Lower leg skin (tissue), 4 donors: Measurements from ENCODE around the gene OSBPL3. TPM values are rescaled to one million over a fixed set of nuclear protein-coding genes. Genes with fewer than 3 reads are reported as not detected.

Experiments used
- DNase-seq, 2 donors: peaks; one replicate each; pipeline ENCODE4 v3.0.0-alpha.2; 2019; ENCODE audit warnings: low spot score in 2 of 2
- H3K4me3 ChIP-seq: fragments of 200-600 bp; sonication (generic); 2 replicates; pipeline ENCODE4 v1.5.1; 2017; ENCODE audit warnings: mild to moderate bottlenecking, low read depth; ENCODE audit not compliant: poor library complexity, severe bottlenecking
- POLR2A ChIP-seq, 2 donors: fragments of 450-650 bp; IDR thresholded peaks; one replicate each; pipeline ENCODE4 v1.6.1; 2016 to 2017; ENCODE audit warnings: antibody characterized with exemption in 2 of 2, mild to moderate bottlenecking in 1 of 2, moderate library complexity in 1 of 2
- WGBS, 2 donors: methylation state at CpG; one replicate each; pipeline ENCODE4 v1.1.5; 2018; 5-methylcytosine and 5-hydroxymethylcytosine counted together
- intact Hi-C: fragments of 100-400 bp; cut with DNase I; formaldehyde crosslinking; loops from one replicate; pipeline ENCODE4 v1.15.0; 2023; ENCODE audit warnings: low total_unique reads
- total RNA-seq, 4 donors: library from RNA; depleted of rRNA; stranded (reverse); fragments of >200 nt; gene quantifications; one replicate each; pipeline ENCODE4 v1.1.0, GENCODE V29; 2016
- TF ChIP-seq, protein P1 (sequence below), 3 donors: fragments of 450-650 bp; IDR thresholded peaks; one replicate each; pipeline ENCODE4 v1.5.1; 2016; ENCODE audit warnings: antibody characterized with exemption in 3 of 3, mild to moderate bottlenecking in 3 of 3, moderate library complexity in 2 of 3

OSBPL3 gene
- total RNA-seq, 4 donors from 2014 or later = 21.9 to 40.3 (median 23.7) TPM

DNA sequence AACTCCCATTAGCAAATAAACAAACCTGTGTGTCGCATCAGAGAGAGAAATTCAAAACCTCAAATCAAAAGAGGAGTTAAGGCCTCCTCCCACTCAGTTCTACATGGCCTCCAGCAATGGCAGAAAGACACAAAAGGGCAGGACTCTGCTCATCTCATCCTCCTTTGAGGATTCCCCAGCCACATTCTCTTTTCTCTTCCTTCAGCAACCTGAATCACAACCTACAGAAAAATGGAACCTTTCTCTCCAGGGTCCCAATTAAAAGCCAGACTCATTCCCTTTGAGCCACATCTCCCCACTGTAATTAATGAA, 7.9 kb downstream of the OSBPL3 start:
- DNase-seq = no peak
- H3K4me3 ChIP-seq = no peak overlapping the region
- 60 to 75% methylated on average over 1 of the region's 1 CpG for WGBS, 2 donors
- TF ChIP-seq, protein P1, sequence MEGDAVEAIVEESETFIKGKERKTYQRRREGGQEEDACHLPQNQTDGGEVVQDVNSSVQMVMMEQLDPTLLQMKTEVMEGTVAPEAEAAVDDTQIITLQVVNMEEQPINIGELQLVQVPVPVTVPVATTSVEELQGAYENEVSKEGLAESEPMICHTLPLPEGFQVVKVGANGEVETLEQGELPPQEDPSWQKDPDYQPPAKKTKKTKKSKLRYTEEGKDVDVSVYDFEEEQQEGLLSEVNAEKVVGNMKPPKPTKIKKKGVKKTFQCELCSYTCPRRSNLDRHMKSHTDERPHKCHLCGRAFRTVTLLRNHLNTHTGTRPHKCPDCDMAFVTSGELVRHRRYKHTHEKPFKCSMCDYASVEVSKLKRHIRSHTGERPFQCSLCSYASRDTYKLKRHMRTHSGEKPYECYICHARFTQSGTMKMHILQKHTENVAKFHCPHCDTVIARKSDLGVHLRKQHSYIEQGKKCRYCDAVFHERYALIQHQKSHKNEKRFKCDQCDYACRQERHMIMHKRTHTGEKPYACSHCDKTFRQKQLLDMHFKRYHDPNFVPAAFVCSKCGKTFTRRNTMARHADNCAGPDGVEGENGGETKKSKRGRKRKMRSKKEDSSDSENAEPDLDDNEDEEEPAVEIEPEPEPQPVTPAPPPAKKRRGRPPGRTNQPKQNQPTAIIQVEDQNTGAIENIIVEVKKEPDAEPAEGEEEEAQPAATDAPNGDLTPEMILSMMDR (IDR thresholded peaks at IDR 0.05) = no peak
- TF ChIP-seq POLR2A (IDR thresholded peaks at IDR 0.05) = no peak
- intact Hi-C loops = no loop called here

- H3K4me3 ChIP-seq = no peak overlapping the region
- no peak for DNase-seq
- TF ChIP-seq, protein P1 (IDR thresholded peaks at IDR 0.05) = no peak
- TF ChIP-seq POLR2A (IDR thresholded peaks at IDR 0.05) = no peak
- intact Hi-C loops = no loop called here
- 47 to 50% methylated on average over 7 to 9 of the region's 9 CpGs for WGBS, 2 donors
These were observed 8.4 kb downstream of the OSBPL3 start for GRCh38 chr7:24971333-24972165.

GRCh38 chr7:24970676-24971075, 9.3 kb downstream of the OSBPL3 start:
- no peak for DNase-seq
- TF ChIP-seq POLR2A (IDR thresholded peaks at IDR 0.05) = no peak
- TF ChIP-seq, protein P1 (IDR thresholded peaks at IDR 0.05) = no peak
- WGBS, 2 donors = 37 to 56% methylated on average over 4 of the region's 4 CpGs
- intact Hi-C loops = no loop called here
- H3K4me3 ChIP-seq = no peak overlapping the region

DNA sequence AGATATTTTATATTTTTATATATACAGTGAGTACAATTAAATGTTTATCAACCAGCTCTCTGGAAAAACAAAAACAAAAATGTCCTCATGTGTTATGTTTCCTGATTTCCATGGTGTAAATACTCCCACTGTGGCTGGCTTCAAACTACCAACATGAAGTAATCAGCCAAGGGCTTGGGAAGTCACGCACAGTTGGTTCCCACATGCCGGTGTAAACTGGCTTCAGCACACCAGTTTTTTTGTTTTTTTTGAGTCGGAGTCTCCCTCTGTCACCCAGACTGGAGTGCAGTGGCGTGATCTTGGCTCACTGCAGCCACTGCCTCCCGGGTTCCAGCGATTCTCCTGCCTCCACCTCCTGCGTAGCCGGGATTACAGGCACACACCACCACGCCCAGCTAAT, 11.8 kb downstream of the OSBPL3 start:
- TF ChIP-seq POLR2A (IDR thresholded peaks at IDR 0.05) = no peak
- TF ChIP-seq, protein P1 (IDR thresholded peaks at IDR 0.05) = no peak
- intact Hi-C loops = no loop called here
- H3K4me3 ChIP-seq = no peak overlapping the region
- WGBS, 2 donors = 49 to 62% methylated on average over 9 of the region's 9 CpGs
- no peak for DNase-seq

DNA sequence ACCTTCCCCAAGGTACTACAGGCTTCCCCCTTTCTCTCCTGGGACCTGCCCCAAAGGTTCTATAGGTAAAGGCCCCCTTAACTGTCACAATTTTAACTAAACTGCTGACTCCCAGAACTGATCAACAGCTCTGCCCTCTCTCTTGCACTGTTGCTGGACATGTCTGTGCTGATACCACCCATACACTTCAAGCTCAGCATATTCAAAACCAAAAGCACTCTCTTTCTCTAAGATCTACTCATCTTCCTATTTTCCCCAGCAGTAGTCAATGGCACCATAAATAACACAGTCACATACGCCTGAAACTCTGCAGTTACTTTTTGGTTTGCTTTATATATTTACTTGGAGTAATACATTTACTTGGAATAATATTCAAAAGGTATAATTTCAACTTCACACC, 12.3 kb downstream of the OSBPL3 start:
- 57 to 58% methylated on average over 1 of the region's 1 CpG for WGBS, 2 donors
- no peak overlapping the region for H3K4me3 ChIP-seq
- no peak for DNase-seq
- TF ChIP-seq, protein P1 (IDR thresholded peaks at IDR 0.05) = no peak
- no peak for TF ChIP-seq POLR2A (IDR thresholded peaks at IDR 0.05)
- intact Hi-C loops = no loop called here

- DNase-seq = no peak
- WGBS, 2 donors = 83 to 84% methylated on average over 1 of the region's 1 CpG
- intact Hi-C loops = no loop called here
- TF ChIP-seq POLR2A (IDR thresholded peaks at IDR 0.05) = no peak
- TF ChIP-seq, protein P1 (IDR thresholded peaks at IDR 0.05) = no peak
- no peak overlapping the region for H3K4me3 ChIP-seq
These were observed 13.2 kb downstream of the OSBPL3 start for GRCh38 chr7:24966802-24967201.
